Frontal cortex (tissue), 4 donors: ENCODE data around the gene CAMK1D. TPM values are rescaled to one million over a fixed set of nuclear protein-coding genes. Genes with fewer than 3 reads are reported as not detected.

Experiments
- DNase-seq, 2 donors: peaks; one replicate each; pipeline ENCODE4 v3.0.0; 2012; ENCODE audit warnings: low spot score in 2 of 2
- FAIRE-seq: peaks from 2 replicates; lab custom pipeline; 2012; peaks lifted over from hg19 to GRCh38; lab: Jason Lieb, UNC
- total RNA-seq: library from RNA; depleted of rRNA; stranded (reverse); fragments of >200 nt; gene quantifications from one replicate; pipeline ENCODE4 v1.2.3, GENCODE V29; 2014
- donor health status: control.
- donor health status: control.
- donor health status: control.

CAMK1D gene
- total RNA-seq, 1 donor from 2014 or later, result 19.2 TPM

DNA sequence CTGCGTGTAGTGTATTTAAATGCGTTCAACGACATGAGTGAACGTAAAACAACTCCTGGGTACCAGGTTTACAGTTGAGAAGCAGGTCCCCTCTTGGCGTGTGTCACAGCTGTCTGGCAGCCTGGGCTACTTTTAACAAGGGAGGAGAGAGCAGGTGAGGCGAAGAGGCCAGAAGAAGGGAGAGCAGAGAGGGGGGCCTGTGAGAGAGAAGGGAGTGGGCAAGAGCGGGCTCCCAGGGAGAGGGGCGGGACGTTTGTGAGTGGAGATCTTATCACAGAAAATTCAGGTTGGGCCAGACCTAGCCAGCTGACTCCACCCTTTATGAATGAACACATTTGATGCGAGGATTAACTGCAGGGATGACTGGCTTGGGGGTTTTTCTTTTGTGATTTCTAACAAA, 154.0 kb downstream of the CAMK1D start:
- FAIRE-seq (no peak), DNase-seq (no peak)

DNA sequence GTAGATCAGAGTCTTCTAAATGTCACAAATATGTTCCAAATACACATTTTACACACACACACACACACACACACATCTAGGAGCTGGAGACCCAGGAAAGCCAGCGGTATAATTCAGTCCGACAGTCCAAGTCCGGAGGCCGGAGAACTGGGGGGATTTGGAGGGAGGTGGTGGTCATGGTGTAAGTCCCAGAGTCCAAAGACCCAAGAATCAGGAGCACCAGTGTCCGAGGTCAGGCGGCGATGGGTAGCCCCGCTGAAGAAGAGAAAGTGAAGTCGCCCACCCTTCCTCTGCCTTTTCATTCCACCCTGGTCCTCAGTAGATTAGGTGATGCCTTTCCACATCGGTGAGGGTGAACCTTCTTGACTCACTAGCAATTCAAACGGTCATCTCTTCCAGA, 154.8 kb downstream of the CAMK1D start:
- DNase-seq (no peak), FAIRE-seq (no peak)

- FAIRE-seq (no peak), DNase-seq (no peak)
Measured at GRCh38 chr10:12504628-12505027, 155.3 kb downstream of the CAMK1D start.

- DNase-seq (no peak), FAIRE-seq (no peak)
Measured at GRCh38 chr10:12505683-12506082, 156.3 kb downstream of the CAMK1D start.

- no peak for FAIRE-seq
- DNase-seq, result no peak
Measured at GRCh38 chr10:12507165-12507850, 158.0 kb downstream of the CAMK1D start.

DNA sequence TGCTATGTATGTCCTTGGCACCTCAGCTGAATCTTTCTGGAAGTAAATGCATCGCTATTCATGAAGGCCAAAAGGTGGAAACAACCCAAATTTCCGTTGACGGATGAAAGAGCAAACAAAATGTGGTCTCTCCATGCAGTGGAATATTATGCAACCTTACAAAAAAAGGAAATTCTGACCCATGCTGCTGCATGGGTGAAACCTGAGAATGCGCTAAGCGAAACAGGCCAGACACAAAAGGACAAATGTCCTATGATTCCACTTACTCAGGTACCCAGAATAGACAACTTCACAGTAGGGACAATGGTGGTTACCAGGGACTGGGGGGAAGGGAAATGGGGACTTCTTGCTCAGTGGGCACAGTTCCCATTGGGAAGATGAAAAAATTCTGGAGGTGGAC, 158.8 kb downstream of the CAMK1D start:
- DNase-seq (no peak), FAIRE-seq (no peak)

DNA sequence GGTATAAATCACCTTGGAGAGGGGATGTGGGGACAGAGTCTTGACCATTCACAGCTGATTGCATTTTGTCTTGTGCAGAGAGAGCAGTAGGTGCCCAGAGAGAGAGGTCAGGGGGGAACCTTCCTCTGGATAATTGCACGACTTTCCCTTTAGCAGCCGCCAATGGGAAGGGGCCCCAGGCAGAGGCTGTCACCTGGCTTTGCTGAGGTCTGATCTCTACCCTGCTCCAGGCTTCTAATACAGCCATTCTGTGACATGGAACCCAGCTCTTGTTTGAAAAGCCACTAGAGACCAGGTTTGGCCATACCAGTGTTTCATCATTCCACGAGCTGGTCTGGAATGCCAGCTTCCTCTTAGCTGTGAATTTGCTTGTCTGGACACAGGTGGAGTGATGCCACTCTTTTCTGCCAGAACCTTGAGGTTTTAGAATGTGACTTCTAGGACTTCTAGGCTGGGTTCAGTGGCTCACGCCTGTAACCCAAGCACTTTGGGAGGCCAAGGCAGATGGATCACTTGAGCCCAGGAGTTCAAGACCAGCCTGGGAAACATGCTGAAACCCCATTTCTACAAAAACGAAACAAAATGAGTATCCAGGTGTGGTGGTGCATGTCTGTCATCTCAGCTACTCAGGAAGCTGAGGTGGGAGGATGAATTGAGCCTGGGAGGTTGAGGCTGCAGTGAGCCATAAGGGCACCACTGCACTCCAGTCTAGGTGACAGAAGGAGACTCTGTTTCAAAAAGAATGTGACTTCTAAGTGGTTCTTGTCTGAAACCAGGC, 159.9 kb downstream of the CAMK1D start:
- FAIRE-seq (no peak), DNase-seq (no peak)

DNA sequence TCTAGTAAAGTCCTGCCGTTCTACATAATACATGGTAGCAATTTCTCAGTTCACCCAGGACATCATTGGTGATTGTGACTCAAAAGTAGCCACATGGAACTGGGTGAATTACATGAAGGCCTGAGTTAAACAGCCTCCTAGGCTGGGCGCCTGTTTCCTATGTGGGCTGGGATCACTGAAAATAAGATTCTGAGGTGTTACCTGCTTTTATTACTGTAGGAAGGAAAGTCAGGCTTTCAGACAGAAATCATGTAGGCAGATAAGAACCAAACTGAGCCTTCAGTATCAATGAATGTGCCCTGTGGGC, 160.4 kb downstream of the CAMK1D start:
- FAIRE-seq, result no peak

DNA sequence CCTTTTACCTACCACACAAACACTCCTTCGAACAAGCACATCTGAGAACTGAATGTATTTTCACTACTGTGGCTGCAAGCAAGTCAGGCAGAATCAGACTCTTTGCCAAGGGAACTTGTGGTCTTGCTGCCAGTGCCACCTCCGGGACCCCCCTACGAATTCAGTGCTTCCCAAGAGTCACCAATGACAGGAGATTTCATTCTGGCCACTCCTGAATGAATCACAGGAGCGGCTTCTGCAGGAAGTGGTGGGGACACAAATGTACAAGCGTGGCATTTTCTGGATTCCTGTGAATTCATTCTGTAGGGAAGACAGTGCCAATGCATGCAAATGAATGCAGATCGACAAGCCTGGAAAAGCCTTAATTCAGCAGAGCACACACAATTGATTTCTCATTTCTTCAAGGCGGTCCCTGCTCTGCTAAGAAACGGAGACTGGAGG, 161.2 kb downstream of the CAMK1D start:
- FAIRE-seq, result no peak
- no peak for DNase-seq

More for the DNA sequence above, 160.4 kb downstream of the CAMK1D start:
- DNase-seq, result no peak

DNA sequence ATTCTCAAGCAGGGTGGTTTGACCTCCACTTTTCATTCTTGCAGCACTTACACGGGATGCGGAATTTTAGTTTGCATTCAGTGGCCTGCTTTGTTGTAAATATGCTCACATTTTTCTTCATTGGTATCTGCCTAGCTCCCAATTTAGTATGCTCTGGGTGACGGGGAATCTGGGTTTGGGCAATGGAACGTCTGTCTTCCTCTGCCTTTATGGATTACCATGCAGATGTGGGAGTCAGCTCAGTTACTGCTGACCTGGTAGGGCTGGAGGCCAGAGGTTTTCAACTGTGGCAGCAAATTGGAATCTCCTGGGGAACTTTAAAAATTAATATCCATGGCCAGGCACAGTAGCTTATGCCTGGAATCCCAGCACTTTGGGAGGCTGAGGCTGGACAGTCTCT, 161.6 kb downstream of the CAMK1D start:
- no peak for FAIRE-seq
- DNase-seq, result no peak

DNA sequence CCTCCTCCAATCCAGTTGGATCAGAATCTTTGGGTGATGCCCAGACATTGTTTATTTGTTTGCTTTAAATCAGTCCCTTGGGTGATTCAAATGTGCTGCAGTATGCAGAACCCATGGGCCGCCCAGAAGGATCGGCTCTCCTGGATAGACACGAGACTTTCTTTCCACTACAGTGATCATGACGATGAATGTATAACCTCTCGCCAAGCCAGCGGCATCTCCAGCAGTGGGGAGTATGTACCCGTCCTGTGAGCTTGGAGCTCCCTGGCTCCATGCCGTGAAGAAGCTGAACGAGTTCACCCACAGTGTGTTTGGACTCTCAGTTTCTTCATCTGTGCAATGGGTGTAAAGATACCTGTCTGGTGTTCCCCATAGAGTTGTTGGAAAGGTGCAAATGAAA, 162.3 kb downstream of the CAMK1D start:
- FAIRE-seq, result no peak
- no peak for DNase-seq

DNA sequence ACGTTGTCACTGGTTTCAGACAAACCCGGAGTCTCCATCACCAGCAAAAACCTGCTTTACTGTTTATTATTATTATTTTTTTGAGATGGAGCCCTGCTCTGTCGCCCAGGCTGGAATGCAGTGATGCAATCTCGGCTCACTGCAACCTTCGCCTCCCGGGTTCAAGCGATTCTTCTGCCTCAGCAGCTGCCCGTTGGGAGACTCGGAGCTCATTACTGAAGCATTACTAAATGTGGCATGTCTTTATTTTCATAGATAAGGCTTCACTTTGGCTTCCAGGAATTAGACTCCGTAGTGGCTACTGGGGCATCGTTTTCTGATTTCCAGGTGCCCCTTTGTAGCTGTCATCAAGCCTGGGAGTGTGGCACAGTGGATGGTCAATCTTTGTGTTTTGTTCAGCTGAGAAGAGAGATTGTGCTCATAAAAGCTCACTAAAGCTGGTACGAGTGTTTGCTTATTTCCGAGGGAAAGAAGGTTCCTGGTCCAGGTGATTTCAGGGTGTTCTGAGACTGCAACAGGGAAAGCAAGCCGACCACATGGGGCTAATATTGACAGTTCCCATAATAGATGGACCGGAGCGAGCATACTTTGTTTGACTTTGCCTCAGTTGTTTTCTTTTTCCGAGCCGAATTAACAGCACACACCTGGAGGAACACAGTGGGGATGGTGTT, 163.1 kb downstream of the CAMK1D start:
- DNase-seq (no peak), FAIRE-seq (no peak)

DNA sequence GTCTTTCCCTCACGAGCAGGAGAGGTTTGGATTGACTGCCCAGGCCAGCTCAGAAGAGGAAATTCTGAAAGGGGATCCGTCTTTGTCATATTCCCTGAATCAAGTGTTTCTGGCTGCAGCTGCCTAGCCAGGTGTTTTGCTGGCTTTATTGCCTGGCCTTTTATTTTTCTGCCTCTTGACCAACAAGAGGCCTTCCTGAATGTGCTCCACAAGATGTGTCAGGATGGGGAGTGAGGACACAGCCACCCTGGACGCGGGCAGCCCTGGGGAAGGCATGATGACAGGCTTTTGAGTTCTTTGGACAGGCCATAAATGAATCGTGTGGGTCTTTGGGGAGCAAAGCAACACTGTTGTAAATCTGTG, 163.6 kb downstream of the CAMK1D start:
- no peak for FAIRE-seq

GRCh38 chr10:12513775-12514673, 164.7 kb downstream of the CAMK1D start:
- DNase-seq, result no peak
- no peak for FAIRE-seq

More for the DNA sequence above, 163.6 kb downstream of the CAMK1D start:
- DNase-seq, result no peak

GRCh38 chr10:12518024-12518423, 168.7 kb downstream of the CAMK1D start:
- FAIRE-seq (no peak), DNase-seq (no peak)

- DNase-seq, result no peak
Measured at GRCh38 chr10:12521423-12521822, 172.1 kb downstream of the CAMK1D start.

DNA sequence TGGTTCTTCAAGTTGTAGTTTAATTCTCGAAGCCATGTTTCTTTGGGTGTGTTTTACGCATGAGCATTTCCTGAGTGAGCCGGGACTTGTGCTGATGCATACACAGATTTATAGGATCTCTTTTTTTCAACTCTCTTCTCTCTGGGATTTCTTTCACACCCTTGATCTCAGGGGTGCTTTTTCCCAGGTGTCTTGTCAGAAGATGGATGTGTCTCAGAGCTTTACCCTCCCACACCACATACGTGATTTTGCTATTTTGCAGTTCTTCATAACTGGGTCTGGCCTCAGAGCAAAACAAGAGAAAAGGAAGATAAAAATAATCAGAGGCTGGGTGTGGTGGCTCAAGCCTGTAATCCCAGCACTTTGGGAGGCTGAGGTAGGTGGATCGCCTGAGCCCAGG, 177.0 kb downstream of the CAMK1D start:
- FAIRE-seq (no peak), DNase-seq (no peak)

More at GRCh38 chr10:12521423-12521822, 172.1 kb downstream of the CAMK1D start:
- FAIRE-seq, result no peak

- no peak for DNase-seq
- FAIRE-seq, result no peak
Measured at GRCh38 chr10:12529976-12530375, 180.6 kb downstream of the CAMK1D start.

DNA sequence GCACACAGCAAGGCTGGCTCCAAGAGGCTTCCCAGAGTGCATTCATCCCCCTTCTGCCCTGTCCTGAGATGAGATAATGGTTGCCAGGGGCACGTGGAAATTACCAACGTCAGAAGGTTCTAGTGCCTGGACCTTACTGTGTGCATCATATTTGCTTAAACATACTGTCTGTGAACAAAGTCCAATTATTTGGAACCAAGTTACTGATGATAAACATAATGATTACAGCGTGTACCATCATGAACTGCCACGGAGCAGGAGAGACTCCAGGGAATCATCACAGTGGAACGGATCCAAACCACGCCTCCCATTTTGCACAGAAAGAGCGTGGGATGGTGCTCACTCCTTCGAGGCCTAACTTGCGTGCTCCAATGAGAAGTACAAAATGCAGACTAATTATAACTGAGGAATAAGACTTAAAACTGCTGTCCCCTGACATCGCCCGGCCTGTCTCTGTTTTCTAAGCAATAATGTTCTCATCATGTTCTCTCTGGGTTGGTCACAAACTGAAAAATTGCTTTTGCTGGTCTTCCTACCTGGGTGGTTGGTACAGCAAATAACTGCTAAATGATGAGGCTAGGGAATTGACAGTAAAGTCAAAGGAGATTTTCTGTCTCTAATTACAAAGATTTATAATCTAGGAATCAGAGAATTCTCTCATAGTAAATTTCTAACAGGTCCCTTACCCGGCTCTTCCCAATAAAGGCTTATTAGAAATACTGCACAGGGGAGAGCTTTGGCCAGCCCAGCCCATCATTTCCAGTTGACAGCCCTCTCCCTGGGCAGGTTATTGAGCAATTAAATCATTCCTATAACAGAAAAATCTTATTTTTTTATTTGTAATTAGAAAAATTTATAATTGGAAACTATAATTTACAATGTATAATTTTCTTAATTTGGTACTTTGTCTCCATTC, 182.2 kb downstream of the CAMK1D start:
- FAIRE-seq (no peak), DNase-seq (no peak)
